HG03280 (cell line): Measurements from ENCODE around the gene IDH3A.

Experiments used
- ATAC-seq: cut with Tn5 transposase; IDR thresholded peaks from one replicate; pipeline ENCODE4 v1.9.1; 2021; ENCODE audit warnings: mild to moderate bottlenecking, moderate library complexity; ENCODE audit not compliant: unreplicated experiment

The IDH3A gene

DNA sequence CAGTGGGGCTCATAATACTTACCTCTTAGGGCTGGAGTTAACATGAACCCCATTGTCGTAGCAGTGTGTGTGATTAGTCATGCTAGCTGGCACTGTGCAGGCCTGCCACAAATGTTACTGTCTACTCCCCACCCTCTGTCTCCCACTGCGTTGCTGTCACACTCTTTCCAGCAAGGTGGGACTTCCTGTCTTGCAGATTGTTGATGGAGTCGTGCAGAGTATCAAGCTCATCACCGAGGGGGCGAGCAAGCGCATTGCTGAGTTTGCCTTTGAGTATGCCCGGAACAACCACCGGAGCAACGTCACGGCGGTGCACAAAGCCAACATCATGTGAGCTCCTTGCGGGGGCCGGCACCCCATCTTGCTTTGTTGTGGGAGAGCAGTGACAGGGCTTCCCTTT is 12.9 kb downstream of the IDH3A start:
- no peak for ATAC-seq

DNA sequence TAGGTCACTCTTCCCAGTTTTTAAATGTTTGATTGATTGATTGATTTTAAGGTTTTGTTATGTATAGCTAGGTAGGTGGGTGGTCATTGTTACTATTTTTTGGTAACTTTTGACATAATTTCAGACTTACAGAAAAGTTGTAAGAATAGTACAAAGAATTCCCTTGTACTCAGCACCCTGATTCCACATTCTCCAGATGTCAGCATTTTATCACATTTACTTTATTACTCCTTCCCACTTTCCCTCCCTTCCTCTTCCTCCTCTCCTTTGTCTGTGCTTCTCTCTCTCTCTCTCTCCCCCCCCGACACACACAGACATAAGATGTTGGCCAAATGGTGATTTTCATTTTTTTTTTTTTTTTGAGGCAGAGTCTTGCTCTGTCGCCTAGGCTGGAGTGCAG is 14.8 kb downstream of the IDH3A start:
- ATAC-seq: no peak

DNA sequence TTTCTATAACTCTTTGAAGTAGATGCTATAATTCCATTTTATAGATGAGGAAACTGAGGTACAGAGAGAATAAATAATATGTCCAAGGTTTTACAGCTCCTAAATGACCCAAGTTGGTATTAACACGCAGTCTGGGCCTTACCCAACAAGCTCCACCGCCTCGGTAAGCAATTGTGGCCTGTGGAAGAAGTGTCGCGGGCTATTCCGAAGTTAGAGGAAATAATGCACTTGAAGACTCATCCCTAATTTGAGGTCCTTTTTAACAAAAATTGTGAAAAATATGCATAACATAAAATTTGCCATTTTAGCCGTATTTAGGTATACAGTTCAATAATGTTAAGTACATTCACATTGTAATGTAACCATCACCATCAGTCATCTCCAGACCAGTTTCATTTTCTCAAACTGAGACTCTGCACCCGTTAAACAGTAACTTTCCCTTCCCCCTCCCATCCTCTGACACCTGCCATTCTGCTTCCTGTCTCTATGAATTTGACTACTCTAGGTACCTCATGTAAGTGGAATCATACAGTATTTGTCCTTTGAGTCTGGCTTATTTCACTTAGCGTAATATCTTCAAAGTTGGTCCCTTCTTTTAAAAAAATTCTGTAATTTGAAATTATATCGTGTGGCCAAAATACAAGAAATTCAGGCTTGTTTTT is 18.2 kb downstream of the IDH3A start:
- peak; percentile 71 for ATAC-seq

DNA sequence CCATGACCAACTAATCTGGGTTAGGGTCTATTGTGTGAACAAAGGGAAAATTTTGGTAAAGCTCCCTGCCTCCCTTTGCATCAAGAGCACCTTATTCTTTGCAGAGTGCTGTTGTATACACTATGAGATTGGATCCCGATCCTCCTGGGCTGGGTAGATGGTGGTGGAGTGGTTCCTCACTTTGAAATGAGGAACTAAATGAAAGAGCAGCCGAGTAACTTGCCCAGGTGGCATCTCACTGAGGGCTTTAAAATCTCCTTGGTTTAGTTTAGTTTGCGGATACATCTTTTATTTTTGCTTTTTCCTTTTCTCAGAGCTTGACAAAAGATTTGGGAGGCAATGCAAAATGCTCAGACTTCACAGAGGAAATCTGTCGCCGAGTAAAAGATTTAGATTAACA is 19.4 kb downstream of the IDH3A start:
- ATAC-seq: no peak

DNA sequence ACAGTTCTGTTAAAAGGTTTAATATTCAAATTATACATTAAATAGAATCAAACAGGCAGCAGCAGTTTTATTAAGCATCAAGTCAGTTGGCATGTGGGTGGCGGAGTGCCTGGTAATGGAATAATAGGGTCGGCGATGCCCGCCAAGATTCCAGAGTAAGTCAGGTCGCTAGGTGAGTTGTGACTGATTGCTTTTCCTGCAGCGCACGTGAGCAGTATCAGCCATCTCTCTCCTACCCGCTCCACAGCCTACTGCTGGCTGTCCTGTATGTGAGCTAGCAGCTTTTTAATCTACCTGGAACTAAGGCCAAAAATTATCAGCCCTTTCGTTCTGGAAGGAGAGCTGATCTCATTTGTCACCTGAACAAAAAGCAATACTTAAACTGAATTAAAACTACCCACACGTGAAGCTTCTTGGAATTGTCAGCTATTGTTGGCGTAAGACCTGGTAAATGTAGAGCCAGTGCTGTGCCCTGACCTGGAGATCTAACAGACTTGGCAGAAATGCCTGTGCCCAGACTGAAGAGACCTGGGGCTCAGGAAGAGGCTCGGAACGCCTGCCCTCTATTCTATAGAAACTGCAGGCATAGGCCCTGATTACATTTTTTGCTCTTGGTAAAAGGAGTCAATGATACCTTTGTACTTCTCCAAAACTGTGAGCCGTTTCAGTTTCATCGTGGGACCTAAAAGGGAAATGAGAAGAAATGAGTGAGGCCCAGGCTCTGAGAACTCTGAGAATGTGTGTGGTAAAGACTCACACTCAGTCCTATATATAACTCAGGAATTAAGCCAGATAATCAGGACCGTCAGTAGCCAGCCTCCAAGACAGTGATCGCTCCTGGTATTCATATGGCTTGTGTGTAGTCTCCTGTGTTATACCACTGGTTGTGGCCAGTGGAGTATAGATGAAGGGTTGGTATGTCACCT is 21.9 kb downstream of the IDH3A start:
- peak; percentile 66 for ATAC-seq

DNA sequence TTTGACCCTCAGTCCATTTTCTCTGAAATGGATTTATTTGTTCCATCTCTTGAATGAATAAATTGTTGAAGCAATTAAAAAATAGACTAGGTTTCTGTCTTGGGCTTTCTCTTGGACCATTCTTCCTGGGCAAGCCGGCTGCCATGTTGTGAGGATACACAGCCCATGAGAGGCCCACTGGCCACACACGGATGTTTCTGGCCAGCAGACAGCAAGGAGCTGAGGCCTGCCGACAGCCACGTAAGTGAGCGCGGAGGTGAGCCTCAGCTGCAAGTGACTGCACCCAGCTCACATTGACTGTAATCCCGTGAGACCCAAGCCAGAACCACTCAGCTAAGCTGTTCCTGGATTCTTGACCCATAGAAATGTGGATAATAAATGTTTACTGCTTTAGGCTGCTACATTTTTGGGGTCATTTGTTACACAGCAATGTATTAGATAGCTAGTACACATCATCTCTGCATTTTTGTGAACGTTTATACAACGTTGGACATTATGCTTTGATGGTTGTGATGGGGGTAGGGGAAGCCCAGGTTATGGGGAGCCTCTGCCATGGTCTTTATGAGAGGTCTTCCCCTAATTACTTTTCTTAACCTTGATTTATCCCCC is 22.8 kb downstream of the IDH3A start:
- no peak for ATAC-seq

DNA sequence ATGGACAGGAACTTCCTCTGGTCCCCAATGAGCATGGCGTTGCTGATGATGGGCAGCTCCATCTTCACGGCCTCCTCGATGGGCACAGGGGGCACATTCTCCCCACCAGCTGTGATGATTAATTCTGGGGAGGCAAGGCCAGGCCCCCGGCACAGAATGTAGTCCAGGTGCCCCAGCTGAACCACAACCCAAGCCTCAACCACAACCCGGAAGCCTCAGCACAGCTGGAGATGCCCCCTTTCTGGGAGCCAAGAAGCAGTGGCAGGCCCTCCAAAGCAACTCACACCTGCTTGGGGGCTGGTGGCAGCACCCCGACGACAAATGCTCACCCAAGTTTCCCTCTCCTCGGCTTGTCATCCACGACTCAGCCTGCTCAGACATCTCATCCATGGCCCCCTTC is 25.2 kb downstream of the IDH3A start:
- ATAC-seq: no peak

DNA sequence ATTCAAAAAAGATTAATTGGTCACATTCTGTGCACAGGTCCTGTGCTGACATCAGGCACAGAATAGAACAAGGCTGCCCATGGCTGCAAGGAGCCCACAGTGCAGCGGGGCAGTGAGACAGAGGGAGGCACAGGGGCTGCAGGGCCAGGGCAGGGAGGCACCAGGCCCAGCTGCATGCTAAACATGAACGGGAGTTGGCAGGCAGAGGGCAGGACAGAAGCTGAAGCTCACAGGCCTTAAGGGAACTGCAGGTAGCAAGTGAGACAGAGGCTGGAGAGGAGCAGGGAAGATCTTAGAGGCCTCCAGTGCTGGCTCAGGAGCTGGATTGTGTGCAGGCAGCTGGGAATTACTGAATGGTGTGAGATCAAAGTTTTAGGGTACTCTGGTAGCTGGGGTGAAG is 26.2 kb downstream of the IDH3A start:
- ATAC-seq: no peak

DNA sequence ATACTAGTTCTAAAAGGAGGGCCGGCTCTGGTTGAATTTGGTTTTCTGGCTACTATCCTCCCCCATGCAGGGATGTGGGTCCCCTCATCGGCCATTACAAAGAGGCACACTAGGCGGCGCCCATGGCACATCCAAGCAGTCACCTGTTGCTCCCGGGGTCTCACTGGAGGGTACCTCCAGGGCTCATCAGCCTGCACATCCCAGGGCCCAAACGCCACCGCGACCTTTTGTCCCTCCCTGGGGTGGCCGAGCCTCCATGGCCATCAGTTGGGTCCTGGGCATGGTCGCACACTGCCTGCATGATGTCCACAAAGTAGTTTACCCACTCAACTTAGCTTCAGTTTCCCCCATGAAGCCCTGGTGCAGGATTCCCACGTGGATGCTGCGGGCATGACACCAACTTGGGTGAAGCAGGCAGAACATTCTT is 28.3 kb downstream of the IDH3A start:
- no peak for ATAC-seq

DNA sequence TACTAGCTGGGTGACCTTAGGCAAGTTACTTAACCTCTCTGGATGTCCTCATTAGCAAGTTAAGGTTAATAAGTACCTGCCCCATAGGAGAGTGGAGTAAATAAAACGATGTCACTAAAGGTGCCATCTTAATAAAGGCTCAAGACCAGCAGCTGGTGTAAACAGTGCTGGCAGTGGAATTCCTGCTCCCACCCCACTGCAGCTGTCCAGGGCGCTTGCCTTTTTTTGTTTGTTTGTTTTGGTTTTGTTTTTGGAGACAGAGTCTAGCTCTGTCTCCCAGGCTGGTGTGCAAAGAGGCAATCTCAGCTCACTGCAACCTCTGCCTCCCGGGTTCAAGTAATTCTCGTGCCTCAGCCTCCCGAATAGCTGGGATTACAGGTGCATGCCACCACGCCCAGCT is 28.9 kb downstream of the IDH3A start:
- ATAC-seq: no peak

DNA sequence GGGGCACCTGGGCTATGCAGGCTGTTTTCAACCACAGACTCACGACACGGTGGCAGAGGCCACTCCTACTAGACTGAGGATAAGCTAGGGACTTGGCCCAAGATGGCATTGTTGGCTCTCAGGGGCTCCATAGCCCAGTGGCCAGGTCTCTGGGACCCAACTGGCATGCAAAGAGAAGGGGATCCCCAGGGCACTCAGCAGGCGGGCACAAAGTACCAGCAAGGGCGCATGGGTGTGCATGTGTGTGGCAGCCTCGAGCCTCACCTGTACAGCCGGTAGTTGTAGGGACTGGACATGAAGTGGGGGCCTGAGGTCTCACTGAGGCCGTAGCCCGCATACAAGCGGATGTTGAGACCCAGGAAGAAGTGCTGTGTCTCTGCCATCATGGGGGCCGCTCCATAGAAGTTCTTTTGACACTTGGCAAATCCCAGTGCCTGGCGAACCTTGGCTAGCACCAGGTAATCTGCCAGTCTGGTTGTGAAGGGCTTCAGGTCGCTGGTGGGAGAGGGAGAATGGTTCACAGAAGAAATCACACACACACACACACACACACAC is 30.2 kb downstream of the IDH3A start:
- ATAC-seq: no peak

DNA sequence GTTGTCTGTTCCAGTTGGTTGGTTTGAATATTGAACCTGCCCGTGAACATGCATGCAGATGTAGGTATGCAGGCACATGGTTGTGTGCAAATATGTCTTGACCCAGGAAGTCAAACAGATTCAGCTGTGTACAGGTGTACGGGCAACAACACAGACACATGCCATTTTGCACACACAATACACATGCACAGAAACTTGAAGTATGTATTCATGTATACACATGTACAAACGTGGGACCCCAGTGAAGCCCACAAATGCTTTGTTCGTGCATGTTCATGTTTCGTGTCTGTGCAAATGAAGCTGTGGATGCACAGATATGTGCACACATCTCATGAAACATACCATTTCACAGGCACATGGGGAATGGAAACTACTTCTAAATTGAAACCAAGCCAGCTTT is 30.7 kb downstream of the IDH3A start:
- ATAC-seq: no peak

DNA sequence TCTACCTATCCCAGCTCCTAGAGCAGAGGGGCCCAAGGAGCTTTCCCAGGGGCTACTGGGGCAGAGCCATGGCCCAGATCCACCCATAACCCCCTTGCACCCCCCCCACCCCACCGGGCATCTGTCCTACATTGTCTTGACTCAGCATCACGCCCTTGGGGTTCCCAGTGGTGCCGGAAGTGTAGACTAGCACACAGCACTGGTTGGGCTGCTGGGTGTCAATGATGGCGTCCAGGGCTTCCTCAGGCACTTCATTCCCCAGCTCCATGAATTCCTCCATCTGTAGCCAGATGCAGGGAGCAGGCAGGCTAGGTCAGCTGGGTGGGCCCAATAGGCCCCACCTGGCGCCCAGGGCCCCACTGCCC is 33.2 kb downstream of the IDH3A start:
- no peak for ATAC-seq

DNA sequence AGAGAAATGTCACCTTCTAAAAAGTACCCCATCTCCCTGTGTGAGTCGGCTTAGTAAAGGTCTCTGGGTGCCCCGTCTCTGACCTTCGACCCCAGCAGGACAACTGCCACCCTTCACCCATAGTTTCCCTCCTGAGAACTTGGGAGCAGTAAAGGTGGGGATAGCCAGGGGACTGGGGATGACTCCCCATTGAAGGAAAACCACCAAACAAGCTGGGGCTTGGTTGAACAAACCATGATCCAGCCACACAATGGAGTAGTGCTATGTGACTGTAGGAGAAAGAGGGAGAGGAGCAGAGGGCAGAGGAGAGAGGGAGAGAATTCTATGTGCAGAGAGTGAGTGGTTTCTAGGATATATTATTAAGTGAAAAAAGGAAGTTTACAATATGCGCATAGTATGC is 33.7 kb downstream of the IDH3A start:
- no peak for ATAC-seq

DNA sequence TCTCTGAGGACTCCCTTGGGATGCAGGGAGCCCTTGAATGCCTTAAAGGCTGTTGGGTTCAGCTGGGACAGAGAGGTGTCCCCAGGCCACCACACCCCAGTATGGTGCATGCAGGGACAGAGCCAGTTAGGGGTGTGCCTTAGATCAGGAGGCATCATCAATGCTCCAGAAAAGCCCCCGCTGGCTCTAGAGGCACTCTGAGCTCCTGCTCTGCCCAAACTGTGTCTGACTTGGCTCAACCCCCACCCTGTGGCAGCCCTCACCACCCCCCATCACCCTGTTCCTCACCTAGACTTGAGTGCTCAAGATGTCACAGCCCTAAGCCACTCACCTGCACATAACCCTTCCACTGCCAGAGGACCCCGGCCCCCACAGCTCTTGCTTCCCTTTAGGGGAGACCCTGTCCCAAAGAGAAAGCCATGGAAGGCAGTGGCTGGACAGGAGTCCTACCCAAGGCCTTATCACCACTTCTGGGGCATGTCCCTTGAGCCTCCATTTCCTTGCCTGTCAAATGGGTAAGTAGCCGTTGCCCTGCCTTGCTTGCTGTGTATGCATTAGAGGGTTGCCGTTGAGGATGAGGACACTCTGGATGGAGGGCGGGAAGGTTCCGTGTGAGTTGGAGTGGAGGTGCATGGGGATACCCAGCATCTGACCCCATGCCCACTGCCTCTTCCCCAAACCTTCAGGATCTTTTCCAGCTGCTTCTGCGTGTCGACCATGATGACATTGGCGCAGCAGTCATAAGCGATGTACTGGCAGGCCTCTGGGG is 43.8 kb downstream of the IDH3A start:
- ATAC-seq: no peak

DNA sequence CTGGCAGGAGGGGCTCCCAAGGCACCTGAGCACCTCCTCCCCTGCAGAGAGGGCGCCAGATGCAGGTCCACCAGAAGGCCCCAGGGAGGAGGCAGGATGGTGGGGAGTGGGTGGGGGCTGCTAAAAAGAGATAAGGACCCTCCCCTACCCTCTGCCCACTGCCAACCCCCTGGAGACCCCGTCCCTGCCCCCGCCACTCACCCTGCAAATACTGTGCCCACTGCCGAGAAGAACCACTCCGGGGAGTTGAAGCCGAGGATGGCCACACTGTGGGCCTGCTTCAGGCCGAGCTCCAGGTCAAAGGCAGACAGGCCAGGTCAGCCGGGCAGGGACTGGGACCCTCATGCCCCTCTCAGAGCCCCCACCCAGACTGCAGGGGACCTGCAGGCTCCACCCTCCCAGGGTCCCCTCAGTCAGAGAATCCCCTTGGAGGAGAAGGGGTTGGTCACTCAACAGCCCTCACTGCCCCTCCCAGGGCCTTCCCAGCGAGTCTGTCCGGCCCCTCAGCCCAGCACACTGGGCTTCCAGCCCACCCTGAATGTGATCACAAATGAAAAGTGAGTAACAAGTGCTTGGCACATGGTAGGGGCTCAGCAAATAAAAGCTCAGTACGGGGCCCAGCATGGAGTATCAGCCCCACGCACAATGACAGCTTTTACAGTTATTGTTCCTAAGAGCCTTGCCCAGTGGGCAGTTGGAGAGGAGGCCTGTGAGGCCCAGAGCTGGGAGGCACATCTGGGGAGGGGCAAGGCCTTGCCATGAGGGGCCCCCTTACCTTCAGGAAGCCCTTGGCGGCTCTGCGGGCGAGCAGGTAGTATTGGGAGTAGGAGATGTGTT is 44.8 kb downstream of the IDH3A start:
- ATAC-seq: no peak

DNA sequence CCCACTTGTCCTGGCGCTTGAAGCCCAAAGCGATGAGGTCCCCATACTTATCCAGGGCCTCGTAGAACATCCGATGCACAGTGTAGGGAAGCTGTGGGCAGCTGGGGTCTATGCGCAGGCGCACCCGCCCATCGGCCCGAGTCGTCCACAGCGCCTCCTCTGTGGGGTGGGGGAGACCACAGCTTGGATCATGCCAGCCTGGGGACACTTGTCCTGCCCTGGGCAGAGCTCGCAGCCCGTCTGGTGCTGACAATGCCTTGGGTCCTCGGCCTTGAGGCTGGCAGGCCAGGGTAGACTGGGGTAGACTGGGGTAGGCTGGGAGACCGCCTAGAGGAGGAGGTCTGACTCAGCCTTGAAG is 45.4 kb downstream of the IDH3A start:
- no peak for ATAC-seq

DNA sequence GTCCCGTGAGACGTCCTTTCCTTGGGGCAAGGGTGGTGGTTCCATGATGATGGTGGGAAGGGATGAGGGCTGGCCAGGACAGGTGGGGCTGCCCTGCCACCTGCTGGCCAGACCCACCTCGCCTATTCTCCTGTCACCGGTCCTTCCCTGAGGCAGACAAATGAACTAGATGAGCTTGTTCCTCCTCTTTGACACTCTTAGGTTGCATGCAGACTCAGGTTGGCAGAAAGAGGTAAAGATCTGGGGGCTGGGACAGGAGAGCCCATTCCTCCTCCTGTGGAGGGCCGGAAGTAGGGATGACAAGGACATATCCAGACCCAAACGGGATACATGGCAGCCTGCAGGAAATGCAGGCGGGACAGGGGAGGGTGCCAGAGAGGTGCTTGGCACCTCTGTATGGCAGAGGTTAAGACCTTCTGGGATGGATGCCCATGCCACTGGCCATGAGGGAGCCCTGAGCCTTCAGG is 46.6 kb downstream of the IDH3A start:
- no peak for ATAC-seq

DNA sequence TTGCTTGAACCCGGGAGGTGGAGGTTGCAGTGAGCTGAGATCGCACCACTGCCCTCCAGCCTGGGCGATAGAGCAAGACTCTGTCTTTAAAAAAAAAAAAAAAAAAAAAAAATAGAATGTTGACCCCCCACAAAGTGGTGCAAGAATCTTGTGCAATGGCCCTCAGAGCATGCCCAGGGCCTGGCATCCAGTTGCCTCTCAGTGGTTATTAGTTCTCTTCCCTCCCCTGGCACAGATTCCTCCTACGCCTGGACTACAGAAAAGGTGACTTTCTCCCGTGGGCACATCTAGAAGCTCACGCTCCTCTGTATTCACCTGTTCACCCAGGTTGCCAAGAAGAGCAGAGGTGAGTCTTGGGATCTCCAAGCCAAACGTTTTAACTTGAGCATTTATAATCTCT is 48.5 kb downstream of the IDH3A start:
- ATAC-seq: no peak

DNA sequence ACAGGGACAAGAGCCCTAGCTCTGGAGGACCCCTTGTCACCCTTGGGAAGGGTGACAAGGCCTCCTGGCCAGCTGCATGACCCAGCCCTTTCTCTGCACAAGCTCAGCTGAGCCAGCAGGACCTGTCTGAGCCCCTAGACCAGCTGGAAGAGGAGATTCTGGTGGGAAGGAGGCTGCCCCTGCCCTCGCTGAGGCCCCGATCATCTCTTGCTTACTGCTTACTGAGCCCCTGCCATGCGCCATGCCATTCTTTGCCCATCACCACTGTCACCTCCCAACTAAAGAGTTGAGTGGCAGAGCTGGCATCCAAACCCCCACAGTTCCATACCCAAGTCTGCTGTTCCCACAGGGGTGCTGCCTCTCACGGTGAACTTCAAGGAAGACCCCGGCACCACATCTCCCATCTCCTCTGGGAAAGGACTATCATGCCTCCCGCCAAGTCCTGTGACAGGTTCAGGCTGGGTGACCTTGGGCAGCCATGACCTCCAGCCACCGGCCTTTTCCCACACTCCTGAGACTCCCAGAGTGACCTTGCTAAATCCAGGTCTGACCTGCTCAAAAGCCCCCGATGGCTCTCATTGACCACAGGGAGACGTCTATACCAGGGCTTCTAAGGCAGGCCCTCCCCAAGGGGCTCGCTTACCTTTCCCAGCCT is 51.2 kb downstream of the IDH3A start:
- ATAC-seq: no peak
